ENCODE measurements around the gene TOP2A.

DNA sequence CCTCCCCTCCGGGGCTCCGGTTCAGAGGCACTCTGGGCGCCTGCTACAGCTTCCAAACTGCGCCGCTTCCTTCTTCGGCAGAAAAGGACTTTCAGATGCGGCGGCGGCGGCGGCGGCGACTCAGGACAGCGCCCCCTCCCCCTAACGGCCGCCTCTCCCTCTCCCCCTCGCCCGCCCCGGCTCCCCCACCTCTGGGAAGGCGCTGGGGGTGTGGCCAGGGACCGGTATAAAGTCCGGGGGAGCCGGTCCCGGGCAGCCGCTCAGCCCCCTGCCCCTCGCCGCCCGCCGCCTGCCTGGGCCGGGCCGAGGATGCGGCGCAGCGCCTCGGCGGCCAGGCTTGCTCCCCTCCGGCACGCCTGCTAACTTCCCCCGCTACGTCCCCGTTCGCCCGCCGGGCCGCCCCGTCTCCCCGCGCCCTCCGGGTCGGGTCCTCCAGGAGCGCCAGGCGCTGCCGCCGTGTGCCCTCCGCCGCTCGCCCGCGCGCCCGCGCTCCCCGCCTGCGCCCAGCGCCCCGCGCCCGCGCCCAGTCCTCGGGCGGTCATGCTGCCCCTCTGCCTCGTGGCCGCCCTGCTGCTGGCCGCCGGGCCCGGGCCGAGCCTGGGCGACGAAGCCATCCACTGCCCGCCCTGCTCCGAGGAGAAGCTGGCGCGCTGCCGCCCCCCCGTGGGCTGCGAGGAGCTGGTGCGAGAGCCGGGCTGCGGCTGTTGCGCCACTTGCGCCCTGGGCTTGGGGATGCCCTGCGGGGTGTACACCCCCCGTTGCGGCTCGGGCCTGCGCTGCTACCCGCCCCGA lies 25.7 kb upstream of the TOP2A start, which contains the start of gene IGFBP4:
- TF ChIP-seq, protein P1, sequence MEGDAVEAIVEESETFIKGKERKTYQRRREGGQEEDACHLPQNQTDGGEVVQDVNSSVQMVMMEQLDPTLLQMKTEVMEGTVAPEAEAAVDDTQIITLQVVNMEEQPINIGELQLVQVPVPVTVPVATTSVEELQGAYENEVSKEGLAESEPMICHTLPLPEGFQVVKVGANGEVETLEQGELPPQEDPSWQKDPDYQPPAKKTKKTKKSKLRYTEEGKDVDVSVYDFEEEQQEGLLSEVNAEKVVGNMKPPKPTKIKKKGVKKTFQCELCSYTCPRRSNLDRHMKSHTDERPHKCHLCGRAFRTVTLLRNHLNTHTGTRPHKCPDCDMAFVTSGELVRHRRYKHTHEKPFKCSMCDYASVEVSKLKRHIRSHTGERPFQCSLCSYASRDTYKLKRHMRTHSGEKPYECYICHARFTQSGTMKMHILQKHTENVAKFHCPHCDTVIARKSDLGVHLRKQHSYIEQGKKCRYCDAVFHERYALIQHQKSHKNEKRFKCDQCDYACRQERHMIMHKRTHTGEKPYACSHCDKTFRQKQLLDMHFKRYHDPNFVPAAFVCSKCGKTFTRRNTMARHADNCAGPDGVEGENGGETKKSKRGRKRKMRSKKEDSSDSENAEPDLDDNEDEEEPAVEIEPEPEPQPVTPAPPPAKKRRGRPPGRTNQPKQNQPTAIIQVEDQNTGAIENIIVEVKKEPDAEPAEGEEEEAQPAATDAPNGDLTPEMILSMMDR (IDR thresholded peaks at IDR 0.05) = peak in 1 of 2 donors; percentile 40
- TF ChIP-seq EP300 (IDR thresholded peaks at IDR 0.05) = no peak
- peak in 1 of 2 donors; percentile 81 for TF ChIP-seq POLR2A (IDR thresholded peaks at IDR 0.05)
- TF ChIP-seq POLR2AphosphoS5 (IDR thresholded peaks at IDR 0.05) = peak in 1 of 3 donors; percentile 46
